Uterus (tissue), 2 donors: Measurements from ENCODE around the gene ARX.

Experiments
- POLR2A ChIP-seq, 2 donors: fragments of 450-650 bp; IDR thresholded peaks; one replicate each; pipeline ENCODE4 v1.6.1; 2016; ENCODE audit warnings: antibody characterized with exemption in 2 of 2, mild to moderate bottlenecking in 1 of 2, moderate library complexity in 1 of 2
- TF ChIP-seq, protein P1 (sequence below), 4 experiments: fragments of 200-600 bp in 2 of 4; fragments of 450-650 bp in 2 of 4; sonication (generic) in 2 of 4; IDR thresholded peaks; one replicate each; pipeline ENCODE4 v1.5.1; 2016 to 2019; ENCODE audit warnings: antibody characterized with exemption in 4 of 4, mild to moderate bottlenecking in 2 of 4, moderate library complexity in 1 of 4

DNA sequence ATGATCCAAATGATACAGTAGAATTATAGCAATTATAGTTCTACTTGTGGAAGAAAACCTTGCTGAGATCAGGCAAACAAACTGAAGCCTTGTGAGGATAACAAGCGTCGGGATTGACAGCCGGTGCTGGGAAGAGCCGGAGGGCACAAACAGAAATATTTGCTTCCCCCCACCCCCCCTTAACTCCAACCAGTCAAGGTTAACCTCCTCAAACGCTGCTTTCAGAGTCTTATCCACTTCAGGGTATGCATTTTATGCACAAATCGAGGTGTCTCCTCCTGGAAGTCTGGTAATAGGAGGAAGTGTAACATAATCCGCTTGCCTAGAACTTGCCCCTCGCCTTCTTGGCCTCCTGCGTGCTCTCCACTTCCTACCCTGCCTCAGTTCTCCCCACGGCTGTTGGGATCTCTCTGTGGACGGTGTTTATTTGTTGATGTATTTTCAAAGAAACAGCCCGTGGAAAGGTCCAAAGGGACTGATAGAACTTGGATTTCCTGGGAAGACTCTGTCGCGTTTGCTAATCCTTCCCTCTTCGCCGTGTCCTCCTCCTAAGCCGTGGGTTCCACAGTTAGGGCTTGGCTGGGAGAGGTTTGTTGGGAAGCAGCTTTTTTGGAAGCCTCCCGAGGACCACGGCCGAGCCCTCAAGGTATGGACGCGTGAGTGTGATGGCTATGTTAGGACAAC lies 4.1 kb upstream of the ARX start:
- TF ChIP-seq, protein P1, sequence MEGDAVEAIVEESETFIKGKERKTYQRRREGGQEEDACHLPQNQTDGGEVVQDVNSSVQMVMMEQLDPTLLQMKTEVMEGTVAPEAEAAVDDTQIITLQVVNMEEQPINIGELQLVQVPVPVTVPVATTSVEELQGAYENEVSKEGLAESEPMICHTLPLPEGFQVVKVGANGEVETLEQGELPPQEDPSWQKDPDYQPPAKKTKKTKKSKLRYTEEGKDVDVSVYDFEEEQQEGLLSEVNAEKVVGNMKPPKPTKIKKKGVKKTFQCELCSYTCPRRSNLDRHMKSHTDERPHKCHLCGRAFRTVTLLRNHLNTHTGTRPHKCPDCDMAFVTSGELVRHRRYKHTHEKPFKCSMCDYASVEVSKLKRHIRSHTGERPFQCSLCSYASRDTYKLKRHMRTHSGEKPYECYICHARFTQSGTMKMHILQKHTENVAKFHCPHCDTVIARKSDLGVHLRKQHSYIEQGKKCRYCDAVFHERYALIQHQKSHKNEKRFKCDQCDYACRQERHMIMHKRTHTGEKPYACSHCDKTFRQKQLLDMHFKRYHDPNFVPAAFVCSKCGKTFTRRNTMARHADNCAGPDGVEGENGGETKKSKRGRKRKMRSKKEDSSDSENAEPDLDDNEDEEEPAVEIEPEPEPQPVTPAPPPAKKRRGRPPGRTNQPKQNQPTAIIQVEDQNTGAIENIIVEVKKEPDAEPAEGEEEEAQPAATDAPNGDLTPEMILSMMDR (IDR thresholded peaks at IDR 0.05), result no peak
- TF ChIP-seq POLR2A (IDR thresholded peaks at IDR 0.05), result no peak
